Right lobe of liver (tissue), 6 donors: ENCODE results near the gene RNF208. TPM values are rescaled to one million over a fixed set of nuclear protein-coding genes. Genes with fewer than 3 reads are reported as not detected.
"Not testable (repeated sequence)": the region's sequence is repeated elsewhere in the genome, so short reads cannot be mapped to it uniquely, and the experiment has no call there.

Source experiments
- ATAC-seq, 4 donors: fragments of 200-7000 bp; cut with Tn5 transposase; one replicate each; pipeline ENCODE4 v1.9.1; 2020; ENCODE audit warnings: mild to moderate bottlenecking in 4 of 4, moderate library complexity in 4 of 4
- DNase-seq, 3 donors: peaks; one replicate each; pipeline ENCODE4 v3.0.0-alpha.2; 2020
- H3K27ac ChIP-seq, 3 donors: fragments of 200-600 bp; one replicate each; pipeline ENCODE4 v1.8.0; 2022
- H3K27me3 ChIP-seq, 2 donors: fragments of 200-600 bp; one replicate each; pipeline ENCODE4 v1.8.0; 2022
- H3K36me3 ChIP-seq, 4 donors: fragments of 200-600 bp; sonication (generic) in 1 of 4; one replicate each; pipeline versions ENCODE4 v1.5.1 to v1.8.0; 2017 to 2022; ENCODE audit warnings: control low read depth in 1 of 4
- H3K4me1 ChIP-seq, 4 donors: fragments of 200-600 bp; sonication (generic) in 1 of 4; one replicate each; pipeline versions ENCODE4 v1.5.1 to v1.8.0; 2017 to 2022; ENCODE audit warnings: control low read depth in 1 of 4
- H3K4me3 ChIP-seq, 3 donors: fragments of 200-600 bp; one replicate each; pipeline ENCODE4 v1.8.0; 2022
- H3K9me3 ChIP-seq, 4 donors: fragments of 200-600 bp; sonication (generic) in 1 of 4; one replicate each; pipeline versions ENCODE4 v1.5.1 to v1.8.0; 2017 to 2022; ENCODE audit warnings: control low read depth in 1 of 4
- POLR2A ChIP-seq: fragments of 450-650 bp; IDR thresholded peaks from one replicate; pipeline ENCODE4 v1.6.1; 2017; ENCODE audit warnings: antibody characterized with exemption, mild to moderate bottlenecking
- WGBS: methylation state at CpG from one replicate; pipeline ENCODE4 v1.1.6; 2018; ENCODE audit warnings: low coverage, low lambda C conversion rate; ENCODE audit not compliant: insufficient coverage; ENCODE audit errors: missing lambda C conversion rate; 5-methylcytosine and 5-hydroxymethylcytosine counted together
- intact Hi-C, 2 donors: fragments of 100-400 bp; cut with DNase I; formaldehyde crosslinking; loops; one replicate each; pipeline versions ENCODE4 v1.11.2 to v1.14.1; 2022
- total RNA-seq, 6 experiments: library from RNA; depleted of rRNA in 2 of 6; stranded (reverse); fragments of >200 nt in 2 of 6; fragmentation: NEBNext Ultra II Directional in 3 of 6; extraction: Animal tissue kit (Norgen Biotek cat#: 25700) in 3 of 6; gene quantifications; one replicate each; pipeline versions ENCODE4 v1.1.0 to v1.2.4, GENCODE V29; 2016 to 2023
- TF ChIP-seq, protein P1 (sequence below), 4 donors: fragments of 200-600 bp in 3 of 4; fragments of 450-650 bp in 1 of 4; IDR thresholded peaks; one replicate each; pipeline versions ENCODE4 v1.5.1 to v1.8.0; 2016 to 2022; ENCODE audit warnings: antibody characterized with exemption in 4 of 4, mild to moderate bottlenecking in 2 of 4
- donor health status: DM: no; HTN: yes; CAD: no.
- donor health status: DM: no; HTN: no; CAD: no.
- donor health status: DM: no; HTN: no; CAD: no.
- donor health status: DM: no; HTN: yes; CAD: no.
- donor health status: DM: no; HTN: yes; CAD: no.

The RNF208 gene
- total RNA-seq, 6 experiments from 2014 or later, result 3.5 to 12.2 (median 4.5) TPM

DNA sequence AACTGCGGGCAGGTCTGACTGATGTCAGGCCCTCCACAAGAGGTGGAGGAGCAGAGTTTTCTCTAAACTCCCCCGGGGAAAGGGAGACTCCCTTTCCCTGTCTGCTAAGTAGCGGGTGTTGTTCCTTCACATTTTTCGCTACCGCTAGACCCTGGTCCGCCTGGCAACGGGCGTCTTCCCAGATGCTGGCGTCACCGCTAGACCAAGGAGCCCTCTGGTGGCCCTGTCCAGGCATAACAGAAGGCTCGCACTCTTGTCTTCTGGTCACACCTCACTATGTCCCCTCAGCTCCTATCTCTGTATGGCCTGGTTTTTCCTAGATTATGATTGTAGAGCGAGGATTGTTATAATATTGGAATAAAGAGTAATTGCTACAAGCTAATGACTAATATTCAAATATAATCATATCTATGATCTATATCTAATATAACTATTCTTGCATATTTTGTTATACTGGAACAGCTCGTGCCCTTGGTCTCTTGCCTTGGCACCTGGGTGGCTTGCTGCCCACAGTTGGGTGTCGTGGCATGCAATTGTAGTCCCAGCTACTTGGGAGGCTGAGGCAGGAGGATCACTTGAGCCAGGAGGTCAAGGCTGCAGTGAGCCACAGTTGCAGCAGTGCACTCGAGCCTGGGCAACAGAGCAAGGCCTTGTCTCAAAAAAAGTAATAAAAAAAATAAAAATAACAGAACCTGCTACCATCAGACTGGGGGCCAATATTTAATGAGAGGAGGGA lies 40.3 kb upstream of the RNF208 start:
- 41% methylated on average over 15 of the region's 15 CpGs for WGBS
- H3K36me3 ChIP-seq, result peaks cover 0 to 27% (median 2%) of the 10 kb centered on the region in 4 donors
- TF ChIP-seq, protein P1, sequence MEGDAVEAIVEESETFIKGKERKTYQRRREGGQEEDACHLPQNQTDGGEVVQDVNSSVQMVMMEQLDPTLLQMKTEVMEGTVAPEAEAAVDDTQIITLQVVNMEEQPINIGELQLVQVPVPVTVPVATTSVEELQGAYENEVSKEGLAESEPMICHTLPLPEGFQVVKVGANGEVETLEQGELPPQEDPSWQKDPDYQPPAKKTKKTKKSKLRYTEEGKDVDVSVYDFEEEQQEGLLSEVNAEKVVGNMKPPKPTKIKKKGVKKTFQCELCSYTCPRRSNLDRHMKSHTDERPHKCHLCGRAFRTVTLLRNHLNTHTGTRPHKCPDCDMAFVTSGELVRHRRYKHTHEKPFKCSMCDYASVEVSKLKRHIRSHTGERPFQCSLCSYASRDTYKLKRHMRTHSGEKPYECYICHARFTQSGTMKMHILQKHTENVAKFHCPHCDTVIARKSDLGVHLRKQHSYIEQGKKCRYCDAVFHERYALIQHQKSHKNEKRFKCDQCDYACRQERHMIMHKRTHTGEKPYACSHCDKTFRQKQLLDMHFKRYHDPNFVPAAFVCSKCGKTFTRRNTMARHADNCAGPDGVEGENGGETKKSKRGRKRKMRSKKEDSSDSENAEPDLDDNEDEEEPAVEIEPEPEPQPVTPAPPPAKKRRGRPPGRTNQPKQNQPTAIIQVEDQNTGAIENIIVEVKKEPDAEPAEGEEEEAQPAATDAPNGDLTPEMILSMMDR (IDR thresholded peaks at IDR 0.05), result peak; percentile 33 to 49 (median 44)
- intact Hi-C loops, ATAC-seq, H3K27me3 ChIP-seq, H3K27ac ChIP-seq, H3K4me1 ChIP-seq, H3K4me3 ChIP-seq, H3K9me3 ChIP-seq: not testable (repeated sequence)
- DNase-seq, result peak in 2 of 3 donors; percentile 31 to 38

DNA sequence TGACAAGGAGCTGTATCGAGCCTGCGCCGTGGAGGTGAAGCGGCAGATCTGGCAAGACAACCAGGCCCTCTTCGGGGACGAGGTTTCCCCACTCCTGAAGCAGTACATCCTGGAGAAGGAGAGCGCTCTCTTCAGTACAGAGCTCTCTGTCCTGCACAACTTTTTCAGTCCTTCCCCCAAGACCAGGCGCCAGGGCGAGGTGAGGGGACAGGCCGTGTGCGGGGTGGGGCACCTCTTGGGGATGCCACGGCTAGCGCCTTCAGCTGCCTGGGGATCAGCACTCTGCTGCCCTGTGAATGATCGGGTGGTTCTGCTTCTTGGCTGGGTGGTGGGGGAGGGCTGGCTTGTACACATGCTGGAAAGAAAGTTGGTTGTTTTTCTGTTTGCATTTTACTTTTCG lies 34.8 kb upstream of the RNF208 start:
- no peaks in the 10 kb centered on the region for H3K9me3 ChIP-seq
- no peak overlapping the region for H3K27ac ChIP-seq
- peaks cover 0 to 16% (median 3%) of the 10 kb centered on the region in 4 donors for H3K4me1 ChIP-seq
- TF ChIP-seq POLR2A, result no peak
- TF ChIP-seq, protein P1 (IDR thresholded peaks at IDR 0.05), result no peak
- DNase-seq (no peak), ATAC-seq (no peak)
- H3K27me3 ChIP-seq, result no peaks in the 10 kb centered on the region
- 78% methylated on average over 4 of the region's 15 CpGs for WGBS
- intact Hi-C loops, result no loop called here
- H3K4me3 ChIP-seq, result no peak overlapping the region
- H3K36me3 ChIP-seq, result peaks cover 0 to 19% (median 0%) of the 10 kb centered on the region in 4 donors

DNA sequence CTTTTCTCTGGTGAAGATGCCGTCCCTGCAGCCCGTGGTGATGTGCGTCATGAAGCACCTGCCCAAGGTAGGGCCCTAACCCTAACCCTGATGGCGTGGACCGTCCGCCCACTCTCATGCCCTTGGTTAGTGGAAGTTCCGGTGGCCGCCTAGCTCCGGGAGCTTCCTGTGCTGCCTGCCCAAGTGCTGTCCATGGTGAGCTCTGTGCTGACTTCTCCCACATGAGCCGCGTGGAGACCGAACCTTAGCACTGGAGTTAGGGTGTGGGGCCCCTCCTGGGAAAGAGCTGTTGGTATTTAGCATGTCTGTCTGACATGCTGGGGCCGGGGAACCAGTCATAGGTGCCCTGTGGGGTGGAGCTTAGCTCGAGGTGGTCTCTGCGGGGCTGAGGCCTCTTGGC lies 34.3 kb upstream of the RNF208 start:
- H3K4me3 ChIP-seq, result peak overlapping the region in 2 of 3 donors; percentile 97 to 100

GRCh38 chr9:137255448-137256114 lies 33.5 kb upstream of the RNF208 start:
- Histone ChIP-seq H3K27ac (peak overlapping the region; percentile 36 to 70 (median 54)), H3K27me3 (no peaks in the 10 kb centered on the region), H3K4me3 (peak overlapping the region; percentile 97 to 100 (median 98)), H3K4me1 (peaks cover 0 to 16% (median 3%) of the 10 kb centered on the region in 4 donors), H3K36me3 (peaks cover 0 to 19% (median 0%) of the 10 kb centered on the region in 4 donors), H3K9me3 (no peaks in the 10 kb centered on the region)
- intact Hi-C loops, result no loop called here
- TF ChIP-seq, protein P1 (IDR thresholded peaks at IDR 0.05), result no peak
- no peak for TF ChIP-seq POLR2A
- DNase-seq (peak in 1 of 3 donors; percentile 73), ATAC-seq (peak in 3 of 4 donors; percentile 8 to 20 (median 14))
- 3% methylated on average over 12 of the region's 51 CpGs for WGBS

More for the DNA sequence above, 34.3 kb upstream of the RNF208 start:
- H3K36me3 ChIP-seq, result peaks cover 0 to 19% (median 0%) of the 10 kb centered on the region in 4 donors
- H3K4me1 ChIP-seq, result peaks cover 0 to 16% (median 3%) of the 10 kb centered on the region in 4 donors
- ATAC-seq, result no peak
- intact Hi-C loops, result no loop called here
- DNase-seq, result no peak
- no peaks in the 10 kb centered on the region for H3K9me3 ChIP-seq
- H3K27me3 ChIP-seq, result no peaks in the 10 kb centered on the region
- no peak for TF ChIP-seq POLR2A
- 79% methylated on average over 7 of the region's 15 CpGs for WGBS
- H3K27ac ChIP-seq, result no peak overlapping the region
